ENCODE data around the gene ZDHHC11. TPM values are rescaled to one million over a fixed set of nuclear protein-coding genes. Genes with fewer than 3 reads are reported as not detected.
"Not testable (repeated sequence)": the region's sequence is repeated elsewhere in the genome, so short reads cannot be mapped to it uniquely, and the experiment has no call there.

Gene ZDHHC11
- total RNA-seq, 2 experiments from 2014 or later, result 13.3 to 18.3 TPM

DNA sequence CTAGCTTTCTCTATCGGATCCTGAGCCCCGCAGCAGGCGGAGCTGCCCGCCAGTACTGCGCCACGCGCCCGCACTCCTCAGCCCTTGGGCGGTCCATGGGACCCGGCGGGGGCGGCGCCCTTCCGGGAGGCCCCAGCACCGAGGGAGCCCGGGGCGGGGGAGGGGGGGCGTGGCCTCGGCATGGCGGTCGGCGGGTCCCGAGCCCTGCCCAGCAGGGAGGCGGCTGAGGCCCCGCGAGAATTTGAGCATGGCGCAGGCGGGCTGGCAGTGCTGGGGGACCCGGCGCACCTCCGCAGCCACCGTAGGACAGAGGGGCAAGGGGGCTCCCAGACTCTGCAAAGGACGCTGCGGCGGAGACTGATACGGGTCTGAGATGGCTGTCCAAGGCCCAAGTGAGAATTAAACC is 73.0 kb downstream of the ZDHHC11 start:
- CTCF ChIA-PET, result no interaction called here
- H3K9me3 Mint-ChIP-seq, result no peaks in the 10 kb centered on the region

DNA sequence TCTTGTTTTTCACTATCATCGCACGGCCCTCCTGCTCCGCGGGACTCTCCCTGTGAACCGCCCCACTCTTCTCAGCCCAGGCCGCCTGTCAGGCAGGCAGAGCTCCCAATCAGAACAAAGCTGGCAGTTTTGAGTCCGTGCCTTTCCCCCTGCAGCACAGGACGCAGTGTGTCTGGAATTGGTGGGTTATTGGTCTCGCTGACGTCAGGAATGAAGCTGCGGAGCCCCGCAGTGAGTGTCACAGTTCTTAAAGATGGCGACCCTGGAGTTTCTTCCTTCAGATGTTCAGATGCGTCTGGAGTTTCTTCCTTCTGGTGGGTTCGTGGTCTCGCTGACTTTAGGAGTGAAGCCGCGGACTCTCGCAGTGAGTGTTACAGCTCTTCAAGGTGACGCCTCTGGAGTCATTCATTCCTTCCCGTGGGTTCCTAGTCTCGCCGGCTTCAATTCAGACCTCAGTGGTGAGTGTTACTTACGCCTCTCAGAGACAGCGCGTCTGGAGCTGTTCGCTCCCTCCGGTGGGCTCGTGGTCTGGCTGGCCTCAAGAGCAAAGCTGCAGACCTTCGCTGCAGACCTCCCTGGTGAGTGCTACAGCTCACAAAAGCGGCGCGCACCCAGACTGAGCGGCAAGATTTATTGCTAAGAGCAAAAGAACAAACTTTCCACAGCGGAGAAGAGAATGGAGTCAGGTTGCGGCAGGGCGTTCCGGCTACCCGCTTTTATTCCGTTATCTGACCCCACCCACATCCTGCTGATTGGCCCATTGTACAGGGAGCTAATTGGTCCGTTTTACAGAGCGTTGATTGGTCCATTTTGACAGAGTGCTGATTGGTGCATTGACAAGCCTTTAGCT is 73.7 kb downstream of the ZDHHC11 start:
- TF ChIP-seq, protein P1, sequence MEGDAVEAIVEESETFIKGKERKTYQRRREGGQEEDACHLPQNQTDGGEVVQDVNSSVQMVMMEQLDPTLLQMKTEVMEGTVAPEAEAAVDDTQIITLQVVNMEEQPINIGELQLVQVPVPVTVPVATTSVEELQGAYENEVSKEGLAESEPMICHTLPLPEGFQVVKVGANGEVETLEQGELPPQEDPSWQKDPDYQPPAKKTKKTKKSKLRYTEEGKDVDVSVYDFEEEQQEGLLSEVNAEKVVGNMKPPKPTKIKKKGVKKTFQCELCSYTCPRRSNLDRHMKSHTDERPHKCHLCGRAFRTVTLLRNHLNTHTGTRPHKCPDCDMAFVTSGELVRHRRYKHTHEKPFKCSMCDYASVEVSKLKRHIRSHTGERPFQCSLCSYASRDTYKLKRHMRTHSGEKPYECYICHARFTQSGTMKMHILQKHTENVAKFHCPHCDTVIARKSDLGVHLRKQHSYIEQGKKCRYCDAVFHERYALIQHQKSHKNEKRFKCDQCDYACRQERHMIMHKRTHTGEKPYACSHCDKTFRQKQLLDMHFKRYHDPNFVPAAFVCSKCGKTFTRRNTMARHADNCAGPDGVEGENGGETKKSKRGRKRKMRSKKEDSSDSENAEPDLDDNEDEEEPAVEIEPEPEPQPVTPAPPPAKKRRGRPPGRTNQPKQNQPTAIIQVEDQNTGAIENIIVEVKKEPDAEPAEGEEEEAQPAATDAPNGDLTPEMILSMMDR (IDR thresholded peaks at IDR 0.05), result no peak
- ATAC-seq (ENCODE audit: poor library complexity), result no peak
- no peaks in the 10 kb centered on the region for H3K27me3 ChIP-seq (ENCODE audit: control insufficient read depth in 1 of 2, insufficient read depth in 2 of 2, low read length in 2 of 2)
- ChIA-PET CTCF (no interaction called here), POLR2A (no interaction called here)
- no peaks in the 10 kb centered on the region for H3K9me3 ChIP-seq (ENCODE audit: control insufficient read depth in 1 of 2, insufficient read depth in 1 of 2, low read length in 2 of 2)
- no peaks in the 10 kb centered on the region for H3K36me3 ChIP-seq (ENCODE audit: insufficient read depth, low read length)
- Mint-ChIP-seq H3K36me3 (ENCODE audit: low read depth) (no peaks in the 10 kb centered on the region), H3K4me3 (no peak overlapping the region), H3K4me1 (ENCODE audit: low read depth) (no peaks in the 10 kb centered on the region), H3K27ac (no peak overlapping the region), H3K9me3 (no peaks in the 10 kb centered on the region), H3K27me3 (peaks cover 7% of the 10 kb centered on the region)
- no peak overlapping the region for H3K27ac ChIP-seq (ENCODE audit: low read depth in 1 of 2, low read length in 2 of 2)
- H3K4me1 ChIP-seq (ENCODE audit: insufficient read depth, low read length), result no peaks in the 10 kb centered on the region
- intact Hi-C loops (cut with DNase I, micrococcal nuclease), result loop anchor here in 1 of 2 experiments (5.0 kb wide), 1 partner anchor 95 kb away; no protein-coding TSS in a partner anchor
- H3K4me3 ChIP-seq (ENCODE audit: low read length), result no peak overlapping the region
- DNase-seq, result no peak

More for the DNA sequence above, 73.0 kb downstream of the ZDHHC11 start:
- peaks cover 7% of the 10 kb centered on the region for H3K27me3 Mint-ChIP-seq
- no peak for ATAC-seq (ENCODE audit: poor library complexity)
- intact Hi-C loops (cut with DNase I, micrococcal nuclease), result loop anchor here in 1 of 2 experiments (5.0 kb wide), 1 partner anchor 95 kb away; no protein-coding TSS in a partner anchor
- Histone ChIP-seq H3K27ac (ENCODE audit: low read depth in 1 of 2, low read length in 2 of 2) (no peak overlapping the region), H3K27me3 (ENCODE audit: control insufficient read depth in 1 of 2, insufficient read depth in 2 of 2, low read length in 2 of 2) (no peaks in the 10 kb centered on the region), H3K4me3 (ENCODE audit: low read length) (no peak overlapping the region), H3K4me1 (ENCODE audit: insufficient read depth, low read length) (no peaks in the 10 kb centered on the region), H3K9me3 (ENCODE audit: control insufficient read depth in 1 of 2, insufficient read depth in 1 of 2, low read length in 2 of 2) (no peaks in the 10 kb centered on the region), H3K36me3 (ENCODE audit: insufficient read depth, low read length) (no peaks in the 10 kb centered on the region)
- H3K4me3 Mint-ChIP-seq, result no peak overlapping the region
- H3K36me3 Mint-ChIP-seq (ENCODE audit: low read depth), result no peaks in the 10 kb centered on the region
- TF ChIP-seq, protein P1 (IDR thresholded peaks at IDR 0.05), result no peak
- DNase-seq, result peak in 1 of 14 experiments; percentile 12
- POLR2A ChIA-PET, result no interaction called here
- H3K4me1 Mint-ChIP-seq (ENCODE audit: low read depth), result no peaks in the 10 kb centered on the region
- no peak overlapping the region for H3K27ac Mint-ChIP-seq

DNA sequence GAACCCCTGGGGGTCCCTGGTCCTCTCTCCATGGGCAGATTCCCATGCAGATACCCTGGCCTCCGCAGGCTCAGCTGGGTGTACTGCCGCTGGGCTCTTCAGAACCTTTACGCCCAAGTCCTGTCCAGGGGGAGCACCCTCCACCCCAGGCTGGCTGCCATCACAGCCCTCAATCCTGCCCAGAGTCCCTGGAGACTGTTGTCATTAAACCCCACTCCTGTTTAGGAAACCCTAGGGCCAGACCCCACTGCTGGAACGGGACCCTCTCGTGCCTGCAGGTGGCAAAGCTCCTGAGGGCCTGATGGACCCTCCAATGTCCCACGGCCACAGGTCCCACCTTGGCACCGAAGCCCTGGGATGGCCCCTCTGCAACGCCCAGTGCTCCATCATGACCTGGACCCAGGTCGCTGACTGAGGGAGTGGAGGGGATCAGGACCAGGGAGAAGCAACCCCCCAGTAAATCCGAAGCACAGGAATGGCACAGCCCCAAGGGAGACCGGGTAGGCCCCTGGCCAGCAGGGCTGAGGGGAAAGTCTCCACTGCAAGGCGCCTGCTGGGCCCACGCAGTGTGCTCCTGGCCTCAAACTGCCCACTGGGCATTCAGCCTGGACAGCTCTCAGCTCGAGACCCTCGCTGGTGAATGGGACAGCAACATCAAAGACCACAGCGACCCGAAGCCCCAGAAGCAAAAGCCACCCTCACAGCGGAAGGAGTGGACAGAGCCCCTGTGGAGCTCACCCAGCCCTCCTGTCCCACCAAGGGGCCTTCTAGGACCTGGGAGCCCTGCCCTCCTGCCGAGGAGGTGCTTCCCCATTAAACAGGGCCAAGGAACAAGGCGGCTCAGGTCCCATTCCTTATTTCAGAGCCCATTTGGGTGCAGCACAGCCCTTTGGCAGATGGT is 74.6 kb downstream of the ZDHHC11 start:
- CTCF ChIA-PET, result no interaction called here
- no peak overlapping the region for H3K4me3 ChIP-seq (ENCODE audit: low read length)
- DNase-seq (peak in 1 of 14 experiments; percentile 36), ATAC-seq (ENCODE audit: poor library complexity) (no peak)
- no peak overlapping the region for H3K4me3 Mint-ChIP-seq
- no peaks in the 10 kb centered on the region for H3K9me3 Mint-ChIP-seq
- H3K36me3 ChIP-seq (ENCODE audit: insufficient read depth, low read length), result no peaks in the 10 kb centered on the region
- no peaks in the 10 kb centered on the region for H3K27me3 ChIP-seq (ENCODE audit: control insufficient read depth in 1 of 2, insufficient read depth in 2 of 2, low read length in 2 of 2)
- H3K9me3 ChIP-seq (ENCODE audit: control insufficient read depth in 1 of 2, insufficient read depth in 1 of 2, low read length in 2 of 2), result no peaks in the 10 kb centered on the region
- H3K27ac Mint-ChIP-seq, result no peak overlapping the region
- POLR2A ChIA-PET, result no interaction called here
- H3K27me3 Mint-ChIP-seq, result peaks cover 7% of the 10 kb centered on the region
- H3K36me3 Mint-ChIP-seq (ENCODE audit: low read depth), result no peaks in the 10 kb centered on the region
- intact Hi-C loops (cut with DNase I, micrococcal nuclease), result loop anchor here (2.0 to 5.0 kb wide), 2 partner anchors 93 to 94 kb away; no protein-coding TSS in a partner anchor
- no peaks in the 10 kb centered on the region for H3K4me1 ChIP-seq (ENCODE audit: insufficient read depth, low read length)
- no peak overlapping the region for H3K27ac ChIP-seq (ENCODE audit: low read depth in 1 of 2, low read length in 2 of 2)
- no peaks in the 10 kb centered on the region for H3K4me1 Mint-ChIP-seq (ENCODE audit: low read depth)
- TF ChIP-seq, protein P1 (IDR thresholded peaks at IDR 0.05), result no peak

DNA sequence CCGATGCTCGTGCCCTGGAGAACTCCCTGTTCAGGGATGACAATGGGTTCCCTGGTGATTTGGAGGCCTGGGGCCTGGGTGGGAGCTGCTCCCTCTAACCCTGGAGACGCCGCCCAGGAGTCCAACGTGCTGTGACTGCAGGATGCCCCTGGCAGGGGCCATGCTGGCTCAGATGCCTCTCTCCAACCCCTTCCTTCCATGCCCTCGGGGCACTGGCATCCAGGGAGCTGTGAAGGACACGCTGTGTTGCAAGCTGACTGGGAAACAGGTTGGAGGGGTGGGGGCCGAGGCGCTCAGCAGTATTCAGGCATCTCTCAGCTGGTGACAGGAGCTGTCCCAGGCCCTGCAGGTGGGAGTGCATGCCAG is 75.2 kb downstream of the ZDHHC11 start:
- H3K27ac ChIP-seq (ENCODE audit: low read depth in 1 of 2, low read length in 2 of 2); H3K36me3 ChIP-seq (ENCODE audit: insufficient read depth, low read length); H3K9me3 Mint-ChIP-seq; H3K4me1 ChIP-seq (ENCODE audit: insufficient read depth, low read length); ATAC-seq (ENCODE audit: poor library complexity); DNase-seq; CTCF ChIA-PET; H3K4me3 ChIP-seq (ENCODE audit: low read length); H3K27me3 Mint-ChIP-seq; POLR2A ChIA-PET; H3K36me3 Mint-ChIP-seq (ENCODE audit: low read depth); H3K27ac Mint-ChIP-seq; H3K4me1 Mint-ChIP-seq (ENCODE audit: low read depth); H3K4me3 Mint-ChIP-seq; H3K27me3 ChIP-seq (ENCODE audit: control insufficient read depth in 1 of 2, insufficient read depth in 2 of 2, low read length in 2 of 2); H3K9me3 ChIP-seq (ENCODE audit: control insufficient read depth in 1 of 2, insufficient read depth in 1 of 2, low read length in 2 of 2): not testable (repeated sequence)
- intact Hi-C loops (cut with DNase I, micrococcal nuclease), result loop anchor here (2.0 to 5.0 kb wide), 2 partner anchors 93 kb away; no protein-coding TSS in a partner anchor

Measured in CD4-positive, alpha-beta T cell (primary cell).